Caco-2 (cell line): ENCODE results near the gene CTNNA2. TPM values are rescaled to one million over a fixed set of nuclear protein-coding genes. Genes with fewer than 3 reads are reported as not detected.

Experiments used
- BruUV-seq: library from RNA; stranded (reverse); fragments of 400-500 nt; replicated peaks from 2 replicates; lab custom pipeline; 2021; lab: Mats Ljungman, UMichigan
- CTCF ChIA-PET: fragments of 300-600 bp; sonication (Branson Sonifier 250); formaldehyde crosslinking; loops from one replicate; lab custom pipeline; 2022; ENCODE audit warnings: antibody characterized with exemption; lab: Charles Lee
- POLR2A ChIA-PET: fragments of 300-600 bp; sonication (Branson Sonifier 250); formaldehyde crosslinking; loops from one replicate; lab custom pipeline; 2022; ENCODE audit warnings: antibody characterized with exemption; lab: Charles Lee
- DNase-seq, 2 experiments: peaks; one replicate each; pipeline versions ENCODE4 v3.0.0 to v3.0.0-alpha.2; 2020 to 2022
- H3K27me3 ChIP-seq: replicated peaks from 2 replicates; pipeline ENCODE4 v1.6.0; 2011; ENCODE audit warnings: low read length; ENCODE audit not compliant: control insufficient read depth, insufficient read depth
- H3K36me3 ChIP-seq: 2 replicates; pipeline ENCODE4 v1.5.1; 2011; ENCODE audit warnings: low read length; ENCODE audit not compliant: control insufficient read depth, insufficient read depth
- H3K4me1 ChIP-seq: fragments of 250-450 bp; sonication (Bioruptor Pico); 2 replicates; pipeline ENCODE4 v1.5.1; 2020; ENCODE audit warnings: mild to moderate bottlenecking
- H3K4me3 ChIP-seq: 2 replicates; pipeline ENCODE4 v1.5.1; 2011; ENCODE audit warnings: low read depth, mild to moderate bottlenecking, control low read depth, low read length
- H3K9me3 ChIP-seq: fragments of 250-450 bp; sonication (Bioruptor Pico); 2 replicates; pipeline ENCODE4 v1.5.1; 2020; ENCODE audit warnings: mild to moderate bottlenecking, moderate library complexity
- H3K27ac Mint-ChIP-seq: one replicate; pipeline ENCODE4 v1.8.0; 2022; ENCODE audit warnings: mixed read lengths; ENCODE audit not compliant: unreplicated experiment
- H3K27me3 Mint-ChIP-seq: one replicate; pipeline ENCODE4 v1.8.0; 2022; ENCODE audit warnings: mixed read lengths; ENCODE audit not compliant: insufficient read depth, unreplicated experiment
- H3K36me3 Mint-ChIP-seq: one replicate; pipeline ENCODE4 v1.8.0; 2022; ENCODE audit warnings: mild to moderate bottlenecking, mixed read lengths; ENCODE audit not compliant: insufficient read depth, unreplicated experiment
- H3K4me1 Mint-ChIP-seq: one replicate; pipeline ENCODE4 v1.8.0; 2022; ENCODE audit warnings: low read depth, mixed read lengths; ENCODE audit not compliant: unreplicated experiment
- H3K4me3 Mint-ChIP-seq: one replicate; pipeline ENCODE4 v1.8.0; 2022; ENCODE audit warnings: mild to moderate bottlenecking, moderate library complexity, mixed read lengths; ENCODE audit not compliant: unreplicated experiment
- H3K9me3 Mint-ChIP-seq: one replicate; pipeline ENCODE4 v1.8.0; 2022; ENCODE audit warnings: mixed read lengths; ENCODE audit not compliant: unreplicated experiment
- CTCF ChIP-seq, 2 experiments: fragments of 200-600 bp in 1 of 2; IDR thresholded peaks; 1 replicate in 1 of 2; 2 replicates in 1 of 2; pipeline versions ENCODE4 v1.5.1 to v1.8.0; 2011 to 2022; ENCODE audit warnings: antibody characterized with exemption in 1 of 2, control low read depth in 1 of 2, inconsistent platforms in 1 of 2, low read depth in 1 of 2, low read length in 1 of 2, mild to moderate bottlenecking in 1 of 2, moderate library complexity in 1 of 2; ENCODE audit not compliant: insufficient read depth in 1 of 2, severe bottlenecking in 1 of 2, unreplicated experiment in 1 of 2
- intact Hi-C: fragments of 100-400 bp; cut with micrococcal nuclease; formaldehyde crosslinking; loops from one replicate; pipeline ENCODE4 v1.10.0; 2022; ENCODE audit not compliant: unreplicated experiment
- total RNA-seq: library from RNA; stranded (reverse); gene quantifications from 2 replicates; pipeline ENCODE4 v1.2.3, GENCODE V29; 2022

The CTNNA2 gene
- total RNA-seq, 1 experiment from 2014 or later: not detected

- no TSS peak for BruUV-seq
- H3K27ac Mint-ChIP-seq: no peak overlapping the region
- H3K4me1 Mint-ChIP-seq: no peaks in the 10 kb centered on the region
- no peaks in the 10 kb centered on the region for H3K9me3 Mint-ChIP-seq
- no peak overlapping the region for H3K4me3 Mint-ChIP-seq
- Histone ChIP-seq H3K4me1 (0 out of 2 replicates have a peak, but pooled peaks cover 4% of the 10 kb centered on the region), H3K27me3 (no peaks in the 10 kb centered on the region), H3K9me3 (no peaks in the 10 kb centered on the region), H3K4me3 (no peak overlapping the region), H3K36me3 (no peaks in the 10 kb centered on the region)
- ChIA-PET POLR2A (no interaction called here), CTCF (no interaction called here)
- H3K27me3 Mint-ChIP-seq: peaks cover 10% of the 10 kb centered on the region
- intact Hi-C loops: no loop called here
- no peak for TF ChIP-seq CTCF (IDR thresholded peaks at IDR 0.05; ENCODE audit: insufficient read depth in 1 of 2, low read depth in 1 of 2, low read length in 1 of 2, severe bottlenecking in 1 of 2, unreplicated experiment in 1 of 2)
- no peaks in the 10 kb centered on the region for H3K36me3 Mint-ChIP-seq
- no peak for DNase-seq
Measured at GRCh38 chr2:79630972-79631557, 118.2 kb downstream of the CTNNA2 start.

- Histone ChIP-seq H3K4me3 (no peak overlapping the region), H3K27me3 (no peaks in the 10 kb centered on the region), H3K9me3 (no peaks in the 10 kb centered on the region), H3K4me1 (no peaks in the 10 kb centered on the region), H3K36me3 (no peaks in the 10 kb centered on the region)
- Mint-ChIP-seq H3K27me3 (peaks cover 14% of the 10 kb centered on the region), H3K27ac (no peak overlapping the region), H3K36me3 (no peaks in the 10 kb centered on the region), H3K9me3 (no peaks in the 10 kb centered on the region), H3K4me1 (no peaks in the 10 kb centered on the region), H3K4me3 (no peak overlapping the region)
- ChIA-PET CTCF (no interaction called here), POLR2A (no interaction called here)
- no peak for DNase-seq
- TF ChIP-seq CTCF (IDR thresholded peaks at IDR 0.05; ENCODE audit: insufficient read depth in 1 of 2, low read depth in 1 of 2, low read length in 1 of 2, severe bottlenecking in 1 of 2, unreplicated experiment in 1 of 2): no peak
- intact Hi-C loops: no loop called here
- no TSS peak for BruUV-seq
Measured at GRCh38 chr2:79638410-79638809, 125.6 kb downstream of the CTNNA2 start.

GRCh38 chr2:79638954-79639353 lies 126.1 kb downstream of the CTNNA2 start:
- TF ChIP-seq CTCF (IDR thresholded peaks at IDR 0.05; ENCODE audit: insufficient read depth in 1 of 2, low read depth in 1 of 2, low read length in 1 of 2, severe bottlenecking in 1 of 2, unreplicated experiment in 1 of 2): no peak
- Histone ChIP-seq H3K4me1 (no peaks in the 10 kb centered on the region), H3K27me3 (no peaks in the 10 kb centered on the region), H3K4me3 (no peak overlapping the region), H3K9me3 (no peaks in the 10 kb centered on the region), H3K36me3 (no peaks in the 10 kb centered on the region)
- intact Hi-C loops: no loop called here
- Mint-ChIP-seq H3K4me3 (no peak overlapping the region), H3K9me3 (no peaks in the 10 kb centered on the region), H3K36me3 (no peaks in the 10 kb centered on the region), H3K27ac (no peak overlapping the region), H3K27me3 (peaks cover 17% of the 10 kb centered on the region), H3K4me1 (no peaks in the 10 kb centered on the region)
- BruUV-seq: no TSS peak
- ChIA-PET POLR2A (no interaction called here), CTCF (no interaction called here)
- DNase-seq: no peak
